HG02623 (cell line): ENCODE measurements around the gene FBXL17.

Experiments used
- ATAC-seq: cut with Tn5 transposase; IDR thresholded peaks from one replicate; pipeline ENCODE4 v1.9.1; 2021; ENCODE audit warnings: moderate library complexity; ENCODE audit not compliant: unreplicated experiment

Gene FBXL17

GRCh38 chr5:108025957-108026356, 355.9 kb downstream of the FBXL17 start:
- ATAC-seq, result no peak

GRCh38 chr5:108024986-108025385, 356.9 kb downstream of the FBXL17 start:
- no peak for ATAC-seq

- ATAC-seq, result no peak
These were observed 365.8 kb downstream of the FBXL17 start for GRCh38 chr5:108016101-108016500.

GRCh38 chr5:108006791-108007190, 375.1 kb downstream of the FBXL17 start:
- ATAC-seq, result no peak

- ATAC-seq, result peak; percentile 94
These were observed 378.7 kb downstream of the FBXL17 start for GRCh38 chr5:108003178-108003577.

- no peak for ATAC-seq
These were observed 380.7 kb downstream of the FBXL17 start for GRCh38 chr5:108001222-108001621.

- ATAC-seq, result no peak
These were observed 384.4 kb downstream of the FBXL17 start for GRCh38 chr5:107997338-107997980.

- no peak for ATAC-seq
These were observed 388.6 kb downstream of the FBXL17 start for GRCh38 chr5:107993341-107993740.

- ATAC-seq, result no peak
These were observed 390.8 kb downstream of the FBXL17 start for GRCh38 chr5:107990881-107991810.

GRCh38 chr5:107985144-107985543, 396.8 kb downstream of the FBXL17 start:
- ATAC-seq, result no peak

GRCh38 chr5:107982703-107983425, 399.0 kb downstream of the FBXL17 start:
- no peak for ATAC-seq

GRCh38 chr5:107980923-107981692, 400.8 kb downstream of the FBXL17 start:
- ATAC-seq, result no peak

- no peak for ATAC-seq
These were observed 402.0 kb downstream of the FBXL17 start for GRCh38 chr5:107979900-107980299.

GRCh38 chr5:107979291-107979690, 402.6 kb downstream of the FBXL17 start:
- ATAC-seq, result no peak

GRCh38 chr5:107977550-107978071, 404.3 kb downstream of the FBXL17 start:
- no peak for ATAC-seq

- no peak for ATAC-seq
These were observed 406.3 kb downstream of the FBXL17 start for GRCh38 chr5:107975568-107975967.

GRCh38 chr5:107971846-107972245, 410.1 kb downstream of the FBXL17 start:
- no peak for ATAC-seq

- no peak for ATAC-seq
These were observed 412.1 kb downstream of the FBXL17 start for GRCh38 chr5:107969847-107970246.

- no peak for ATAC-seq
These were observed 412.9 kb downstream of the FBXL17 start for GRCh38 chr5:107968998-107969397.

- ATAC-seq, result no peak
These were observed 413.5 kb downstream of the FBXL17 start for GRCh38 chr5:107968406-107968843.
